GM19324 (cell line): ENCODE results near the gene ZPR1.
"Not testable (repeated sequence)": the region's sequence is repeated elsewhere in the genome, so short reads cannot be mapped to it uniquely, and the experiment has no call there.

Source experiments
- ATAC-seq: cut with Tn5 transposase; IDR thresholded peaks from one replicate; pipeline ENCODE4 v1.9.1; 2021; ENCODE audit warnings: mild to moderate bottlenecking, moderate library complexity; ENCODE audit not compliant: unreplicated experiment, low FRiP score

The ZPR1 gene

DNA sequence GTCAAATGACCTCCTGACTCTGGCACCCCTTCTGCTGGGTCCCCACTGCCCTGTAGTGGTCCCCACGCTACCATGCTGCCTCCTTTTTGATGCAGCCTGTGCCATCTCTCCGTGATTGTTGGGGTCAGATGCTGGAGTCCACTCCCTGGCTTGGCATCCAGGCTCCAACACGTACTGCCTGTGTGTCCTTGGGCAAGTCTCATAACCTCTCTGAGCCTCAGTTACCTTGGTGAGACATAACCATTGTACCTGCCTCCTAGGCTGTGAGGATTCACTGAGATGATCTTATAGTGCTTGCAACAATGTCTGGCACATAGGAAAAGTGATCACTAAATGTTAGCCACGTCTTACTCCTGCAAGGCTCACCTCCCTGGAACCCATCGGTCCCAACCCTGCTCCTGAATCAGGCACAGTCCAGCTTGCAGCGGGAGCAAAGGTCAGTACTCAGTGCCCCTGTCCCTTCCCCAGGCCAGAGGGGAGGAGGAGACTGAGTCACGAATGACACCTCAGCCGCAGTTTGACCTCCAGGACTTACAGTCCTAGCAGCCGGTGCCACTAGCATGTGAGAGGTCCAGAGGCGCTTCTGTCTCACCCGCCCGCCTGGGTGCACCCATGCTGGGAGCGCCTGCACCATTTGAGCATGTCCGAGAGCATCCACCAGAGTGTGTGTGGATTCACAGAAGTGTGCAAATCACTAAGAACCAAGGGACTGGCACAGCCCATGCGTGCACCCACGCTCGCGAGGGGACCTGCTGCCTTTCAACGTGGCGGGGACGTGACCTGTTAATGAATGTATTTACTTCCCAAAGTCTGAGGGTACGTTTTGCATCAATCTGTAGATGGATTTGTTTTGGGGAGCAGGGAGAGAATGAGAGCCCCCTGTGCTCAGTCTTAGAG lies 38.3 kb upstream of the ZPR1 start:
- ATAC-seq = no peak

DNA sequence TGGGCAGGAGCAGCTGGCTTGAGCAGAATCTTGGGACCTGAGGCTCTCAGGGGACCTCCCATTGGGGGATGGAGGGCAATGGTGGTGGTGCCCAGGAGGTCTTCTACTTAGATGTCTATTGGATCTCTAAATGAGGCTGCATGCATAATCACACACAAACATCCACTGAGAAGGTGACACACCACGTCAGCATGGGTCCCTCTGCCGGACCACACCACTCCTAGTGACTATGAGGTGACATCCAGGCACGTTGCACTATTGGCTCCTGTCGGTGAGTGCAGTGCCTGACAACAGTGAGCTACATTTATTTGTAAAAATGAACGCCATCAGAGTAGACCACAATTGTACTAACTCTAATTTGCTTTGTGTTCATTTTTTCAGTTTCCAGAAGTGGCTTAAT lies 37.6 kb upstream of the ZPR1 start:
- no peak for ATAC-seq

DNA sequence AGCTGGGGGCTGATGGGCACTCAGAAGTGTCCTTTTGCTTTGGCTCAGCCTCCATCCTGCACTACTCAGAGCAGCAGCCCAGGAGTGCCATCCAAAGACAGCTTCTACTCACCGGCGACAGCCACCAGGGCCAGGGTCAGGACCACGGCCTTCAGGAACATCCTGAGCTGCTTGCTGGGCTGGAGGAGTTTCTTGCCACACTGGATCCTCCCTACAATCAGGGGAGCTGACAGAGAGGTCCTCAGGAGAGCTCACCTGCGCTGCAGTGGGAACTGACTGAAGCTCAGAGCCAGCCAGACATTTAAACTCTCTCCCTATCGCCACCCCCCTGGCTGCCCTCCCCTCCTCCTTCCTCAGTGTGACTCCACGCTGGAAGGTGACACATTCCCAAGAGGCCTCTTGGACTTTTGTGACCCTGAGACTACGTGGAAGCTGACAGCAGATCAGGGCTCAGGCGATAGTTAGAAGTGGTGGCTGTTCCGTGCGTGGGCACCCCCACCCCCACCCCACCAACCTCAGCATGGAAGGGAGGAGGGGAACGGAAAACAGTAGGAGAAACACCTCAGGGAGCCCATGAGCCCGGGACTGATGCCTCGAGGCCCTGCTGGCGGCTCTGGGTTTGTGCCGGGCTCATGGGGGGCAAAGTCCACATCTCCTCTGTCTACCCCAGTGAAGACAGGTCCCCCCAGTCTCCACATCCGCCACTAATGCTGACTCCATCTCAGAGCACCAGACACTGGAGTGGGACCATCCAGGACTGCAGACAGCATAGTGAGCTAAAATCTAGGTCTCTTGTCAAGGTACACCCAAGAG lies 35.4 kb upstream of the ZPR1 start, which contains the start of gene APOA4:
Gene APOA4 (minus strand): TSS at position 274 of the 813 bp plus-strand sequence. CDS start 113 bp downstream, at position 161.
- no peak for ATAC-seq

DNA sequence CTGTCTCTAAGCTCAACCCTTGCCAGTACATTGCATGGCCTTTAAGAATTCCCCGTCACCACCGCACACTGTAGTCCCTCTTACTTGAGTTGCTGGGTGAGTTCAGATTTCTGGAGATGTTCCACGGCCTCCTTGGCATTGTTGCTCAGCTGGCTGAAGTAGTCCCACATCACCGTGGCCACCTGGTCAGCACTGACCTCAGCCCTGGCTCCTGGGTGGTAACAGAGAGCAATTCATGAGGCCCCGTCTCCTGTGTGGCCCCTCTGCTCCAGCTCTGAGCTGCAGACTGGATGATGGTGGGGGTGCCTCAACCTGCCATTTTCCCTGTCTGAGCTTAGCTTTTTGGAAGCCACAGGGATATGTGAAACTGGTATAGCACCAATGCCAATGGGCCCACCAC lies 34.8 kb upstream of the ZPR1 start:
- ATAC-seq = no peak

DNA sequence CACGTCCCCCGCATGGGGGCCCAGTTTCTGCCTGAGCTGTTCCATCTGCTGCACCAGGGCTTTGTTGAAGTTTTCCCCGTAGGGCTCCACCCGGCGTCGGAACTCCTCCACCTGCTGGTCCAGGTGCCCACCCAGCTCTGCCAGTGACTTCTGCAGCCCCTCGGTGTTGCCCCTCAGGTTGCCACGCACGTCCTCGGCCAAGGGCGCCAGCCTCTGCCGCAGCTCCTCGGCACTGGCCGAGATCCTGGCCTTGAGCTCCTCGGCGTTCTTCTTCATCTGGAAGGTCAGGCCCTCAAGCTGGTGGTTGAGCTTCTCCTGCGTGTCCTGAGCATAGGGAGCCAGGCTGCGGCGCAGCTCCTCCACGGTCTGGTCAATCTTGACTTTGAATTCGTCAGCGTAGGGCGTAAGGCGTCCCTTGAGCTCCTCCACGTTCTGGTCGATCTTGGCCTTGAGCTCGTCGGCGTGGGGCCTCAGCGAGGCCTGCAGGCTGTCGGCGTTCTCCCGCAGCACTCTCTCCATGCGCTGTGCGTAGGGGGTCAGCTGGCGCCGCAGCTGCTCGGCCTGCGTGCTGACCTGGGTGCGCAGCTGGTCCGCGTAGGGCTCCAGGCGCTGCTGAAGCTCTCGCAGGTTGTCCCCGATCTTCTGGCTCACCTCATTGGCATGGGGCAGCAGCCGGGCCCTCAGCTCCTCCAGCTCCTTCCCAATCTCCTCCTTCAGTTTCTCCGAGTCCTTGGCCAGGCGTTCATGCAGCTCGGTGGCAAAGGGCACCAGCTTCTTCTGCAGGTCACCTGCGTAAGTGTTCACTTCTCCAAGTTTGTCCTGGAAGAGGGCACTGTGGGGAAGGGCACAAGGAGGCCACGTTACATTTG lies 33.5 kb upstream of the ZPR1 start:
- ATAC-seq = no peak

DNA sequence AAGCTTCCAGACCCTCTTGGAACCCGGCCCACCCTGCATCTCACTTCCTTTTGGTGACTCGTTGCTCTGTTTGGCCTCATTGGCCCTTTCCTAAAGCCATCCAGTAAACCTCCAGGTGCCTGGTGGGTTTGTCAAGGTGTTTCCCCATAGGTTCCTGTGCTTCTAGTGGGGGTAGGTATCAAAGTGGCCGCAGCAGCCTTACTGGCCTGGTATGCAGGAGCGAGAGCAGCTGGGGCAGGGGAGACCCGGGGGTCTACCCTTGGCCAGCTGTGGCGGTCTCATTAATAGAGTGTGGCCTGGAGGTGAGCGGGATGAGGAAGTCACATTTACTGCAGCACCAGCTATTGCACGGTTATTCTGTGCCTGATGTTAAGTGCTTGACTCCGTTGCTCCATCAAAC lies 31.2 kb upstream of the ZPR1 start:
- ATAC-seq = no peak

DNA sequence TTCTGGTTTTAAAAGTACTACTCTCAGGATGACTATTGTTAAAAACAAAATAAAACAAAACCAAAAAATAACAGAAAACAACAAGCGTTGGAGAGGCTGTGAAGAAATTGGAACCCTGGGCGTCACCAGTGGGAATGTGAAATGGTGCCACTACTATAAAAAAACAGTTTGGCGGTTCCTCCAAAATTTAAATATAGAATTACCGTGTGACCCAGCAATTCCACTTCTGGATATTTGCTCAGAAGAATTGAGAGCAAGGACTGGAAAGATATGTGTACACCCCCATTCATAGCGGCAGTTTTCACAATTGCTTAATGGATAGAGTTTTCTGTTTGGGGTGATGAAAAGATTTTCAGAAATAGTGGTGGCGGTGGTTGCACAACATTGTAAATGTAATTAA lies 26.7 kb upstream of the ZPR1 start:
- no peak for ATAC-seq

DNA sequence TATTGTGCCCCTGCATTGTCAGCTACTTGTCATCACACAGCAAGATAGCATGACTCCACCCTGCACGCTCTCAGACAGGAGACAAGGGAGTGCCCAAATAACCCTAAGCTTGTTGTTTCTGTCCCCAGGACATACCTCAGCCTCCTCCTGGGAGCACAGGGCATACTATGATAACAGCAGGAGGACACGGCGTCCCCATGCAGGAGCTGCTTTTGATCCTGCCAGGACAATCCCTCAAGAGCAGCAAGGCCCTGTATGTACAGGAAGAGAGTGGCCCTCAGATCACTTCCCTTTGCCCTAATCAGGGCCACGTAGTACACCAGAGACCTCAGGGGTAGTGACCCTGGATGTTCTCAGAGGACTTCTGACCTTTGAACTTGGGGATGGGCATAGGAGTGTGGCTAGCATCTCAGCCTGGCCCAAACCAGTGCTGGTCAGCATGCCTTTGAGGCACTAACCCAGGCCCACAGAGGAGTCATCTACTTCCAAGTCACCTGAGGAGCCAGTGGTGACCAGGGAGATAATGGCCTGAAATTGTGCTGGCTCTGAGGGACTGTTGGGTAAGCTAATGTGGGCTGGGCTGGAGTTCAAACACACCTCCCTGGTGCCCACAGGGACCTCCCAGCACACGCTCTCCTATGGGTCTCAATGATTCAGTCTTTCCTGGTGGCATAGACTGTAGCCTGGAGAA lies 26.1 kb upstream of the ZPR1 start:
- ATAC-seq = no peak

DNA sequence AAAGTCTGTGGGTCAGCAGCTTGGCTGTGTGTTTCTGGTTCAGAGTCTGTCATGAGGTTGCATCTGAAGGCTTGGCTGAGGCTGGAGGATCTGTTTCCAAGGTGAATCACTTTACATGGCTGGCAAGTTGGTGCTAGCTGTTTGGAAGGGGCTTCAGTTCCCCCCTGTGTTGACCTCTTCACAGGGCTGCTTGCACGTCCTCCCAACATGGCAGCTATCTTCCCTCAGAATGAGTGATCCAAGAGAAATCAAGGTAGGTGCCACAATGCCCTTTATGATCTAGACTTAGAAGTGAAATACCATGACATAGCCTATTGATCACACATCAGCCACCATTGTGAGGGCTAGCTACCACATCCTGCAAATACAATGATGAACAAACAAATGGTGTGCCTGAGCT lies 25.3 kb upstream of the ZPR1 start:
- no peak for ATAC-seq

DNA sequence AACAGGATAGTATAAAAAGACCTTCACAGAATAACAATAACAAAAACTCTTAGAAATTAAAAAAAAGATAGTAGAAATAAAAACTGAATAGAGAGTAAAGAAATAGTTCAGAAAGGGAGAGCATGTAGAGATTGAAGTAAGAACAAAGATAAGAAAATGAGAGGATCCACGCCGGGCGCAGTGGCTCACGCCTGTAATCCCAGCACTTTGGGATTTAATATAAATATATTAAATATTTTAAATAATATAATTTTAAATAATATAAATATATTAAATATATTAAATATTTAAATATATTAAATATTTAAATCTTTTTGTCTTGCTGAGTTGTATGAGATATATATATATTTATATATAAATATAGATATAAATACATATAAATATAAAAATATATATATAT lies 24.3 kb upstream of the ZPR1 start:
- ATAC-seq = no peak

DNA sequence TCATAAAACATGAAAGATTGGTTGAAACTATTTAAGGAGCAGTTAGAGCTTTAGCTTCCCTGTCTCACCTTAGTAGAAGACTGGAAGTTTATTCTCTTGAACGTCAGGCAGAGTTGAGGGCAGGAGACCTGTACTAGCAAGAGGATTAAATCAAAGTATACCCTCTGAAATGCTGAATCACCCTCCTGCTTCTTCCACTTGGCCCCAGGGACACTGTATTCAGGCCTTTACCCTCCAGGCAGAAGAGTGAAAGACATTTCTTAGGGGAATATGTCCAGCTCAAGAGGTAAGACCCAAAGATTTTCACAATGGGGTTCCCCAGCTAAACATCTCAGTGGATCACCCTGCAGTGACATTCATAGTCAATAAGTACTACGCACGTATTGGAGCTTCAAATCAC lies 23.4 kb upstream of the ZPR1 start:
- no peak for ATAC-seq

DNA sequence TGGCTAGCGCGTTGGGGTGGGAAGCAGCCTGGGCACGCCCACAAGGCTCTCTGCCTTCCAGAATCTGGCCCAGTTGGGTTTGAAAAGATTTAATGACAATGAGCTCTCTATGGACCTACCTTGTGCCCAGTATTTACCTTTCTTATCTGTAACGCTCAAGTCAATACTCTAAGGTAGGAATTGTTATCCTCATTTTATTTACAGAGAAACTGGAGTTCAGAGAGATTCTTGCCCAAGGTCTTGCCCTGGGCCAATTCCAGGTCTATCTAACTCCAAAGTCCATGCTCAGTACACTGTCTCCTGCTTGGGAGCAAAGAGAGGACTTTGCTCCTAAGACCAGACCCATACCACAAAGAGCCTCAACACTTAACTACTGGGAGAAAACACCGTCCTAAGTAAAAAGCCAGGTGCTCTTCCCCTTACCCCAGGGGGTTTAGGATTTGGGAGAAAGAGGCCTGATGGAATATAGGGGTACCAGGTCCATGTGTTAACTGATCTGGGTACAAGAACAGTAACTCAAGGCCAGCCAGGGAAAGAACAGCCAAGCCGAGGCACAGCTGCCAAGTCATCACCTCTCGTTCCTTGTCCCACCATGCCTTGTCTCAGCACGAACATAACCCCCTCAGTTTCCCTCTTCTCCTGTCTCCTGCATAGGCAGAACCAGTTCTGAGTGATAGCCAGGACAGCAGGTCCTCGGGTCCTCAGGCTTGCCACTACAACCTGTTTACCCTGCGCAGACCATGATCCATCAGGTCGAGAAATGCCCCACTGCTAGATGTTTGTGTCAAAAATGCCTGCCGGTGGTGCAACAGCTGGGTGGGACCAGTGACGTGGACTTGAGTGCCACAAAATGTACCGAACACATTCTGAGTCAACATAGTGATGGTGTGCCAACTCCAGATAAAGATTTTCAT lies 20.7 kb upstream of the ZPR1 start:
- no peak for ATAC-seq

DNA sequence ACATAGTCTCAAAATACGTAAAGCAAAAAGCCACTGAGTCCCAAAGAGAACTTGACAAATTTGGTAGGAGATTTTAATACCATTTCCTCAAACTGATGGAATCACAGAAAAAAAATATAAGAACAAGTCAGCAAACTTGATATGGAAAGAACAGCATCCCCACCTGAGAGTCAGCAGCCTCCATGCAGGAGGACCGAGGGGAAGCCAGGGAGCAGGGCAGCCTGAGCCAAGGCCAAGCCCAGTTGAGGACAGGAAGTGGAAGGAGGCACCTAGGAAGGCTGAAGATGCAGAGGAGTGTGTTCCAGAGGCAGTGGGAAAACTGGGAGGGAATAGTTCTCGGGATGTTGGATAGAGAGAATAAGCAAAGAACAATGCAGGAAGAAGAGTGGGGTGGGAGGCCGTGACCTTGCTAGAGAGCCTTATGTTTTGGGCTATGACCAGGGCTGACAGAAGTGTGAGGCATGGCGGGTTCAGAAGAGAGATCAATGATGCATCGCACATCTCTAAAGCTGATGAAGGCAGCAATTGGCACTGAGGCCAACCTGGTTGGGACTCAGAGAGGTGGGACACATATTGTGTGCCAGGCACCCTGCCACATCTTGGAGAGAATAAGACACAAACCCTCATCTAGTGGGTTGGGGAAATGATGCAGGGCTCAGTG lies 19.9 kb upstream of the ZPR1 start:
- no peak for ATAC-seq

DNA sequence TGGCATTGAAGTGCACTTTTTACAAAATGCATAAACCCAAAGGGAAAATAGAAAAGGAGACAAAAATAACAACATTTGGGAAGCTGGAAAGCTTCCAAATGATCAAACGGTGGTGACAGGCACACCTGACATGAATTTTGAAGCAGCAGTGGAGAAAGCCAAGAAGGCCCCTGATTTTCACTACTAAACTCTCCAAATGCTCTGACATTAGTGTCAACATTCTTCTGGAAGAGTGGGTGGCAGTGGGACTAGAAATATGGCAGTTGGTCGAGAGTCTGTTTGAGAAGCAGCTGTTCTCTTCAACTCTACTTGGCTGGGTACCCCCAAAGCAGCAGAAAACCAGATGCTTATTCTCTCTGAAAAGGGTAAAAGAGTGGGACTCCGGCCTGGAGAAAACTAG lies 16.2 kb upstream of the ZPR1 start:
- ATAC-seq = no peak

DNA sequence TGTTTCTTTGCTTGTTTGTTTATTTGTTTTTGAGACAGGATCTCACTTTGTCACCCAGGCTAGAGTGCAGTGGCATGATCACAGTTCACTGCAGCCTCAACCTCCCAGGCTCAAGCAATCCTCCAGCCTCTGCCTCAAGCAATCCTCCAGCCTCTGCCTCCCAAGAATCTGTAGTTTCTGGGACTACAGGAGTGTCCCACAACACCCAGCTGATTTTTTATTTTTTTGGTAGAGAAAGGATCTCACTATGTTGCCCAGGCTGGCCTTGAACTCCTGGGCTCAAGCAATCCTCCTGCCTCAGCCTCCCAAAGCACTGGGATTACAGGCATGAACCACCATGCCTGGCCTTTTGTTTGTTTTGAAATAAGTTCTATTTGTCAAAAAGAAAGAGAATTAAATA lies 13.8 kb upstream of the ZPR1 start:
- not testable (repeated sequence) for ATAC-seq

DNA sequence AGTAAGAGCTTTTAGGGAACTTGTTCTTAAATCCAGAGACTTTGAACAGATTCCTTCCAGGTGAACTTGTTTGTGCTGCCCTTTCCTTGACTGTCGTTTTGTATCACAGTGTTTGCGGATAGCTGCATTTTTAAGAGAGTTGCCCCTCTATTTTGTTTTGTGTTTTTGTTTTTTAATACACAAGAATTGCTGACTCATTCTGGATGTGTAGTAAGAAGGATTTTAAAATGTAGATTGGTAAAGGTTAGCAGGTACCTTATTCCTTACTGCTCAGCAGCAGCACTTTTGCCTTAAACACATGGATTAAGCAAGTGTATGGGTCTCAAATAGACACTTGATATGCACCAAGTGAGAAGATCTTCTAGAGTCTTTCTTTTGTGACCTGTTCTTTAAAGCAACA lies 12.8 kb upstream of the ZPR1 start:
- no peak for ATAC-seq

DNA sequence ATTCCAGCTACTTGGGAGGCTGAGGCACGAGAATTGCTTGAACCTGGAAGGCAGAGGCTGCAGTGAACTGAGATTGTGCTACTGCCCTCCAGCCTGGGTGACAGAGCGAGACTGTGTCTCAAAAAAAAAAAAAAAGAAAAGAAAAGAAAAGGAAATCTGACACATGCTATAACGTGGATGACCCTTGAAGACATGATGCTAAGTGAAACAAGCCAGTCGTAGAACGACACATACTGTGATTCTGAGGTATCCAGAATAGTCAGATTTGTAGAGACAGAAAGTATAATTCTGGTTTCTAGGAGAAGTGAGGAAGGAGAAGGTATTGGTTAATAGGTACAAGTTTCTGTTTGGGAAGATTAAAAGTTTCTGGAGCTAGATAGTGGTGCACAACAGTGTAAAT lies 10.5 kb upstream of the ZPR1 start:
- no peak for ATAC-seq

DNA sequence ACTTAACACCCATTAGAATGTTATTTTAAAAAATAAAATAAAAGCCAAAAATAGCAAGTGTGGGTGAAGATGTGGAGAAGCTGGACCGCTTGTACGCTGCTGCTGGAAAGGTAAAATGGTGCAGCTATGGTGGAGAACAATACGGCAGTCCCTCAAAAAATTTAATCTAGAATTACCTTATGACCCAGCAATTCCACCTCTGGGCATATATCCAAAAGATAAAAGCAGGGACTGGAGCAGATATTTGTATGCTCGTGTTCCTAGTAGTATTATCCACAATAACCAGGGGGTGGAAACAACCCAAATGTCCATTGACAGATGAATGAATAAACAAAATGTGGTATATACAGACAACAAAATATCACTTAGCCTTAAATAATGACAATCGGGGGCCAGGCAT lies 10.0 kb upstream of the ZPR1 start:
- ATAC-seq = no peak

DNA sequence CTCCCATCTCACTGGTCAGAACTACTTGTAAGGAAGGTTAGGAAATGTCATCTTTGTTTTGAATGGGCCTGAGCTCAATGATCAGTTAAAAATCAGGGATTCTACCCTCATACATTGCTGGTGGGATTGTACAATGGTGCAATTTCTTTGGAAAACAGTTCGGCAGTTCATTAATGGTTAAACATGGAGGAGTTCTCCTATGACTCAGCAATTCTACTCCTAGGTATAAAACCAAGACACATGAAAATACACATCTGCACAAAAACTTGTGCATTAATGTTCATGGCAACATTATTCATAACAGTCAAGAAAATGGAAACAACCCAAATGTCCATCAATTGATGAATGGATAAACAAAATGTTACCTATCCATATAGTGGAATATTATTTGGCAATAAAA lies 8.7 kb upstream of the ZPR1 start:
- no peak for ATAC-seq
